Hematopoietic multipotent progenitor cell treated with erythropoietin and hydrocortisone succinate and interleukin-3 and kit ligand, for 4 days (in vitro differentiated cells): ENCODE data around the gene ATP13A4.

Source experiments
- DNase-seq: peaks from one replicate; pipeline ENCODE4 v3.0.0-alpha.2; 2015

The ATP13A4 gene

GRCh38 chr3:193388361-193388760, 166.3 kb downstream of the ATP13A4 start:
- no peak for DNase-seq

- DNase-seq, result no peak
Measured at GRCh38 chr3:193387596-193387995, 167.1 kb downstream of the ATP13A4 start.

GRCh38 chr3:193378706-193379105, 176.0 kb downstream of the ATP13A4 start, which contains the start of gene ATP13A5:
TSS of gene ATP13A5 (minus strand) at chr3:193378753. CDS start at chr3:193378725, 28 bp downstream.
- no peak for DNase-seq

- no peak for DNase-seq
Measured at GRCh38 chr3:193377591-193377990, 177.1 kb downstream of the ATP13A4 start.

GRCh38 chr3:193375614-193376013, 179.1 kb downstream of the ATP13A4 start:
- no peak for DNase-seq

GRCh38 chr3:193372783-193373182, 181.9 kb downstream of the ATP13A4 start:
- no peak for DNase-seq

GRCh38 chr3:193367868-193368267, 186.8 kb downstream of the ATP13A4 start:
- no peak for DNase-seq

GRCh38 chr3:193357291-193357690, 197.4 kb downstream of the ATP13A4 start:
- no peak for DNase-seq

- no peak for DNase-seq
Measured at GRCh38 chr3:193354423-193354822, 200.3 kb downstream of the ATP13A4 start.
